ENCODE measurements around the gene NTRK1. TPM values are rescaled to one million over a fixed set of nuclear protein-coding genes. Genes with fewer than 3 reads are reported as not detected.

The NTRK1 gene
- total and polyA plus RNA-seq, 2 donors (not counting 1 experiment from before 2014, with no cell fraction given) = not detected

GRCh38 chr1:156898161-156898566, 37.5 kb downstream of the NTRK1 start:
- no peak for DNase-seq
- POLR2A ChIA-PET = no interaction called here
- no peak for ATAC-seq (ENCODE audit: low read depth)
- Histone ChIP-seq H3K4me2 (replicated peaks; ENCODE audit: low read depth, low read length, poor library complexity, severe bottlenecking) (no peak overlapping the region), H3K79me2 (ENCODE audit: control insufficient read depth, insufficient read depth, low read length) (no peaks in the 10 kb centered on the region), H3K27ac (ENCODE audit: low read length in 2 of 2) (no peak overlapping the region), H3K27me3 (replicated peaks in 1 of 4; ENCODE audit: control extremely low read depth in 1 of 4, control insufficient read depth in 3 of 4, insufficient read depth in 4 of 4, low read length in 3 of 4) (peaks cover 0 to 51% (median 11%) of the 10 kb centered on the region in 4 experiments), H3K4me3 (ENCODE audit: control extremely low read depth in 1 of 5, extremely low read depth in 1 of 5, insufficient read depth in 1 of 5, low read depth in 2 of 5, low read length in 4 of 5) (no peak overlapping the region), H3K9ac (ENCODE audit: low read length) (no peak overlapping the region), H4K20me1 (ENCODE audit: control insufficient read depth, insufficient read depth, low read length, poor library complexity, severe bottlenecking) (no peaks in the 10 kb centered on the region), H3K9me3 (ENCODE audit: control extremely low read depth in 1 of 3, control insufficient read depth in 2 of 3, insufficient read depth in 1 of 3, low read length in 2 of 3) (peaks cover 0 to 2% (median 0%) of the 10 kb centered on the region in 3 donors), H3K36me3 (replicated peaks in 1 of 2; ENCODE audit: control extremely low read depth in 1 of 2, control insufficient read depth in 1 of 2, extremely low read depth in 1 of 2, insufficient read depth in 2 of 2, low read length in 1 of 2) (no peaks in the 10 kb centered on the region), H2AFZ (ENCODE audit: insufficient read depth, low read depth, low read length, poor library complexity, severe bottlenecking) (no peak overlapping the region), H3K4me1 (ENCODE audit: control insufficient read depth in 2 of 2, insufficient read depth in 2 of 2, low read length in 2 of 2) (peaks cover 6 to 8% of the 10 kb centered on the region in 2 donors)
- Mint-ChIP-seq H3K4me1 (peaks cover 4% of the 10 kb centered on the region), H3K27me3 (peaks cover 59% of the 10 kb centered on the region), H3K4me3 (no peak overlapping the region), H3K27ac (no peak overlapping the region), H3K9me3 (ENCODE audit: insufficient read depth) (no peaks in the 10 kb centered on the region)
- TF ChIP-seq, protein P1, sequence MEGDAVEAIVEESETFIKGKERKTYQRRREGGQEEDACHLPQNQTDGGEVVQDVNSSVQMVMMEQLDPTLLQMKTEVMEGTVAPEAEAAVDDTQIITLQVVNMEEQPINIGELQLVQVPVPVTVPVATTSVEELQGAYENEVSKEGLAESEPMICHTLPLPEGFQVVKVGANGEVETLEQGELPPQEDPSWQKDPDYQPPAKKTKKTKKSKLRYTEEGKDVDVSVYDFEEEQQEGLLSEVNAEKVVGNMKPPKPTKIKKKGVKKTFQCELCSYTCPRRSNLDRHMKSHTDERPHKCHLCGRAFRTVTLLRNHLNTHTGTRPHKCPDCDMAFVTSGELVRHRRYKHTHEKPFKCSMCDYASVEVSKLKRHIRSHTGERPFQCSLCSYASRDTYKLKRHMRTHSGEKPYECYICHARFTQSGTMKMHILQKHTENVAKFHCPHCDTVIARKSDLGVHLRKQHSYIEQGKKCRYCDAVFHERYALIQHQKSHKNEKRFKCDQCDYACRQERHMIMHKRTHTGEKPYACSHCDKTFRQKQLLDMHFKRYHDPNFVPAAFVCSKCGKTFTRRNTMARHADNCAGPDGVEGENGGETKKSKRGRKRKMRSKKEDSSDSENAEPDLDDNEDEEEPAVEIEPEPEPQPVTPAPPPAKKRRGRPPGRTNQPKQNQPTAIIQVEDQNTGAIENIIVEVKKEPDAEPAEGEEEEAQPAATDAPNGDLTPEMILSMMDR (IDR thresholded peaks at IDR 0.05) = no peak
- no peak for TF ChIP-seq EZH2 (IDR thresholded peaks at IDR 0.05; ENCODE audit: borderline replicate concordance, insufficient read depth, low read depth, low read length, poor library complexity, severe bottlenecking)
- WGBS (ENCODE audit: insufficient coverage) = 12% methylated on average over 7 of the region's 13 CpGs
- intact Hi-C loops (cut with micrococcal nuclease) = no loop called here
- CTCF ChIA-PET = interaction anchor here (1.2 kb wide), 1 partner anchor 8 kb away, joined by 3 read pairs; no protein-coding TSS in a partner anchor

- no peaks in the 10 kb centered on the region for H3K9me3 Mint-ChIP-seq (ENCODE audit: insufficient read depth)
- no peaks in the 10 kb centered on the region for H4K20me1 ChIP-seq (ENCODE audit: control insufficient read depth, insufficient read depth, low read length, poor library complexity, severe bottlenecking)
- no peaks in the 10 kb centered on the region for H3K36me3 ChIP-seq (replicated peaks in 1 of 2; ENCODE audit: control extremely low read depth in 1 of 2, control insufficient read depth in 1 of 2, extremely low read depth in 1 of 2, insufficient read depth in 2 of 2, low read length in 1 of 2)
- peaks cover 54% of the 10 kb centered on the region for H3K27me3 Mint-ChIP-seq
- H3K4me3 ChIP-seq (ENCODE audit: control extremely low read depth in 1 of 5, extremely low read depth in 1 of 5, insufficient read depth in 1 of 5, low read depth in 2 of 5, low read length in 4 of 5) = no peak overlapping the region
- CTCF ChIA-PET = interaction anchor here (0.5 to 1.2 kb wide), 2 partner anchors 9 to 24 kb away, joined by 3 read pairs; no protein-coding TSS in a partner anchor
- H3K9me3 ChIP-seq (ENCODE audit: control extremely low read depth in 1 of 3, control insufficient read depth in 2 of 3, insufficient read depth in 1 of 3, low read length in 2 of 3) = no peaks in the 10 kb centered on the region
- H3K79me2 ChIP-seq (ENCODE audit: control insufficient read depth, insufficient read depth, low read length) = no peaks in the 10 kb centered on the region
- no peak for TF ChIP-seq EZH2 (IDR thresholded peaks at IDR 0.05; ENCODE audit: borderline replicate concordance, insufficient read depth, low read depth, low read length, poor library complexity, severe bottlenecking)
- TF ChIP-seq, protein P1 (IDR thresholded peaks at IDR 0.05) = no peak
- H3K4me1 Mint-ChIP-seq = peaks cover under 1% of the 10 kb centered on the region
- no peak overlapping the region for H3K4me2 ChIP-seq (replicated peaks; ENCODE audit: low read depth, low read length, poor library complexity, severe bottlenecking)
- POLR2A ChIA-PET = no interaction called here
- DNase-seq (no peak), ATAC-seq (ENCODE audit: low read depth) (no peak)
- peaks cover 0 to 42% (median 6%) of the 10 kb centered on the region in 4 experiments for H3K27me3 ChIP-seq (replicated peaks in 1 of 4; ENCODE audit: control extremely low read depth in 1 of 4, control insufficient read depth in 3 of 4, insufficient read depth in 4 of 4, low read length in 3 of 4)
- H3K27ac Mint-ChIP-seq = no peak overlapping the region
- no peak overlapping the region for H3K27ac ChIP-seq (ENCODE audit: low read length in 2 of 2)
- no peak overlapping the region for H3K4me3 Mint-ChIP-seq
- no peak overlapping the region for H3K9ac ChIP-seq (ENCODE audit: low read length)
- no peak overlapping the region for H2AFZ ChIP-seq (ENCODE audit: insufficient read depth, low read depth, low read length, poor library complexity, severe bottlenecking)
- intact Hi-C loops (cut with micrococcal nuclease) = no loop called here
- WGBS (ENCODE audit: insufficient coverage) = 85% methylated on average over 10 of the region's 12 CpGs
- no peaks in the 10 kb centered on the region for H3K4me1 ChIP-seq (ENCODE audit: control insufficient read depth in 2 of 2, insufficient read depth in 2 of 2, low read length in 2 of 2)
These were observed 38.5 kb downstream of the NTRK1 start for GRCh38 chr1:156898971-156899664.

All from B cell (primary cell).